ENCODE results near the gene SCAMP4.

Gene SCAMP4

GRCh38 chr19:1862068-1862423, 43.2 kb upstream of the SCAMP4 start:
- Histone ChIP-seq H2AK5ac (ENCODE audit: low read depth, low read length) (peak overlapping the region; percentile 84), H4K8ac (ENCODE audit: low read depth, low read length) (no peak overlapping the region), H3K18ac (ENCODE audit: low read length) (no peak overlapping the region), H3K4ac (ENCODE audit: low read length) (no peak overlapping the region), H3K79me1 (ENCODE audit: low read depth, low read length) (peaks cover 18% of the 10 kb centered on the region), H3K4me3 (ENCODE audit: low read length in 2 of 2) (peak overlapping the region; percentile 73 to 90), H3K9ac (ENCODE audit: low read depth, low read length, poor library complexity) (no peak overlapping the region), H4K91ac (ENCODE audit: low read depth, low read length, poor library complexity) (no peak overlapping the region), H3K23ac (ENCODE audit: low read depth, low read length, poor library complexity) (peak overlapping the region; percentile 80), H2AFZ (ENCODE audit: low read length) (peak overlapping the region; percentile 87), H2BK120ac (ENCODE audit: low read depth, low read length) (no peak overlapping the region), H3K4me2 (ENCODE audit: insufficient read depth, low read length, poor library complexity, severe bottlenecking) (peak overlapping the region; percentile 97), H3K27me3 (ENCODE audit: control insufficient read depth in 3 of 3, insufficient read depth in 3 of 3, low read depth in 1 of 3, low read length in 3 of 3) (peaks cover 7 to 56% (median 22%) of the 10 kb centered on the region in 3 experiments), H2BK12ac (ENCODE audit: low read length) (no peak overlapping the region), H3K4me1 (ENCODE audit: control insufficient read depth in 2 of 2, insufficient read depth in 1 of 2, low read depth in 1 of 2, low read length in 2 of 2) (peaks cover 34 to 52% of the 10 kb centered on the region in 2 donors), H2BK15ac (ENCODE audit: low read length) (no peak overlapping the region), H3K14ac (ENCODE audit: low read length) (no peak overlapping the region), H3K27ac (replicated peaks; ENCODE audit: low read length) (no peak overlapping the region), H3K9me3 (replicated peaks in 1 of 2; ENCODE audit: control insufficient read depth in 2 of 2, insufficient read depth in 1 of 2, low read depth in 1 of 2, low read length in 2 of 2) (no peaks in the 10 kb centered on the region), H2BK5ac (ENCODE audit: low read length) (peak overlapping the region; percentile 87), H3K36me3 (replicated peaks in 1 of 2; ENCODE audit: control insufficient read depth in 2 of 2, insufficient read depth in 2 of 2, low read length in 2 of 2) (no peaks in the 10 kb centered on the region)
- no peak for DNase-seq (ENCODE audit: low spot score)
- WGBS, 2 donors (ENCODE audit: extremely low coverage in 2 of 2, insufficient read length in 2 of 2, insufficient replicate concordance in 1 of 2) = no CpG with 5 or more reads among the region's 21 CpGs

GRCh38 chr19:1862424-1863327, 42.5 kb upstream of the SCAMP4 start:
- Histone ChIP-seq H3K36me3 (replicated peaks in 1 of 2; ENCODE audit: control insufficient read depth in 2 of 2, insufficient read depth in 2 of 2, low read length in 2 of 2) (no peaks in the 10 kb centered on the region), H3K79me1 (ENCODE audit: low read depth, low read length) (peaks cover 15% of the 10 kb centered on the region), H3K4me3 (ENCODE audit: low read length in 2 of 2) (peak overlapping the region; percentile 90 to 95), H3K27me3 (ENCODE audit: control insufficient read depth in 3 of 3, insufficient read depth in 3 of 3, low read depth in 1 of 3, low read length in 3 of 3) (peaks cover 7 to 50% (median 22%) of the 10 kb centered on the region in 3 experiments), H2AFZ (ENCODE audit: low read length) (peak overlapping the region; percentile 87), H3K4me2 (ENCODE audit: insufficient read depth, low read length, poor library complexity, severe bottlenecking) (peak overlapping the region; percentile 97), H3K4me1 (ENCODE audit: control insufficient read depth in 2 of 2, insufficient read depth in 1 of 2, low read depth in 1 of 2, low read length in 2 of 2) (peaks cover 32 to 48% of the 10 kb centered on the region in 2 donors), H4K8ac (ENCODE audit: low read depth, low read length) (no peak overlapping the region), H3K23ac (ENCODE audit: low read depth, low read length, poor library complexity) (peak overlapping the region; percentile 80), H2BK5ac (ENCODE audit: low read length) (peak overlapping the region; percentile 87), H3K4ac (ENCODE audit: low read length) (no peak overlapping the region), H4K91ac (ENCODE audit: low read depth, low read length, poor library complexity) (no peak overlapping the region), H3K9me3 (replicated peaks in 1 of 2; ENCODE audit: control insufficient read depth in 2 of 2, insufficient read depth in 1 of 2, low read depth in 1 of 2, low read length in 2 of 2) (no peaks in the 10 kb centered on the region), H2BK120ac (ENCODE audit: low read depth, low read length) (no peak overlapping the region), H3K27ac (replicated peaks; ENCODE audit: low read length) (no peak overlapping the region), H3K18ac (ENCODE audit: low read length) (peak overlapping the region; percentile 81), H2AK5ac (ENCODE audit: low read depth, low read length) (peak overlapping the region; percentile 84), H3K14ac (ENCODE audit: low read length) (no peak overlapping the region), H2BK15ac (ENCODE audit: low read length) (no peak overlapping the region), H3K9ac (ENCODE audit: low read depth, low read length, poor library complexity) (peak overlapping the region; percentile 88), H2BK12ac (ENCODE audit: low read length) (no peak overlapping the region)
- no peak for DNase-seq (ENCODE audit: low spot score)
- no CpG with 5 or more reads among the region's 109 CpGs for WGBS, 2 donors (ENCODE audit: extremely low coverage in 2 of 2, insufficient read length in 2 of 2, insufficient replicate concordance in 1 of 2)

GRCh38 chr19:1863328-1863637, 41.9 kb upstream of the SCAMP4 start, which contains the start of gene KLF16:
TSS of gene KLF16 (minus strand) at chr19:1863579. CDS start at chr19:1863497, 82 bp downstream.
- H2AFZ ChIP-seq (ENCODE audit: low read length) = peak within 1 kb of the TSS; percentile 97
- H3K4me1 ChIP-seq (ENCODE audit: control insufficient read depth in 2 of 2, insufficient read depth in 1 of 2, low read depth in 1 of 2, low read length in 2 of 2) = peaks cover 29 to 45% of the 10 kb centered on the region in 2 donors
- no peak for DNase-seq (ENCODE audit: low spot score)
- H2AK5ac ChIP-seq (ENCODE audit: low read depth, low read length) = peak within 1 kb of the TSS; percentile 90
- peak within 1 kb of the TSS; percentile 76 for H3K27ac ChIP-seq (replicated peaks; ENCODE audit: low read length)
- no CpG with 5 or more reads among the region's 63 CpGs for WGBS, 2 donors (ENCODE audit: extremely low coverage in 2 of 2, insufficient read length in 2 of 2, insufficient replicate concordance in 1 of 2)
- H3K79me1 ChIP-seq (ENCODE audit: low read depth, low read length) = peaks cover 15% of the 10 kb centered on the region
- no peak within 1 kb of the TSS for H3K14ac ChIP-seq (ENCODE audit: low read length)
- no peak within 1 kb of the TSS for H2BK120ac ChIP-seq (ENCODE audit: low read depth, low read length)
- no peaks in the 10 kb centered on the region for H3K36me3 ChIP-seq (replicated peaks in 1 of 2; ENCODE audit: control insufficient read depth in 2 of 2, insufficient read depth in 2 of 2, low read length in 2 of 2)
- peaks cover 7 to 44% (median 22%) of the 10 kb centered on the region in 3 experiments for H3K27me3 ChIP-seq (ENCODE audit: control insufficient read depth in 3 of 3, insufficient read depth in 3 of 3, low read depth in 1 of 3, low read length in 3 of 3)
- no peaks in the 10 kb centered on the region for H3K9me3 ChIP-seq (replicated peaks in 1 of 2; ENCODE audit: control insufficient read depth in 2 of 2, insufficient read depth in 1 of 2, low read depth in 1 of 2, low read length in 2 of 2)
- H3K23ac ChIP-seq (ENCODE audit: low read depth, low read length, poor library complexity) = peak within 1 kb of the TSS; percentile 91
- H3K9ac ChIP-seq (ENCODE audit: low read depth, low read length, poor library complexity) = peak within 1 kb of the TSS; percentile 88
- no peak within 1 kb of the TSS for H4K8ac ChIP-seq (ENCODE audit: low read depth, low read length)
- H3K4me2 ChIP-seq (ENCODE audit: insufficient read depth, low read length, poor library complexity, severe bottlenecking) = peak within 1 kb of the TSS; percentile 97
- H2BK5ac ChIP-seq (ENCODE audit: low read length) = peak within 1 kb of the TSS; percentile 99
- peak within 1 kb of the TSS; percentile 90 to 95 for H3K4me3 ChIP-seq (ENCODE audit: low read length in 2 of 2)
- peak within 1 kb of the TSS; percentile 53 for H2BK15ac ChIP-seq (ENCODE audit: low read length)
- H3K18ac ChIP-seq (ENCODE audit: low read length) = peak within 1 kb of the TSS; percentile 95
- no peak within 1 kb of the TSS for H3K4ac ChIP-seq (ENCODE audit: low read length)
- H2BK12ac ChIP-seq (ENCODE audit: low read length) = no peak within 1 kb of the TSS
- no peak within 1 kb of the TSS for H4K91ac ChIP-seq (ENCODE audit: low read depth, low read length, poor library complexity)

All from neuronal stem cell (in vitro differentiated cells).